Kidney (tissue), 14 donors: ENCODE measurements around the gene ADARB1. TPM values are rescaled to one million over a fixed set of nuclear protein-coding genes. Genes with fewer than 3 reads are reported as not detected.
A peak's percentile ranks its signal among the peaks of the same experiment; 100 is the strongest.

Experiments
- DNase-seq, 5 donors: peaks; one replicate each; pipeline ENCODE4 v3.0.0-alpha.2; 2013 to 2020
- FAIRE-seq: peaks from 2 replicates; lab custom pipeline; 2012; peaks lifted over from hg19 to GRCh38; lab: Jason Lieb, UNC
- H3K27ac ChIP-seq, 2 donors: one replicate each; pipeline ENCODE4 v1.7.0; 2013; ENCODE audit warnings: low read depth in 2 of 2, low read length in 2 of 2, inconsistent platforms in 1 of 2
- H3K27me3 ChIP-seq: one replicate; pipeline ENCODE4 v1.7.1; 2013; ENCODE audit warnings: low read length, inconsistent platforms; ENCODE audit not compliant: control insufficient read depth, insufficient read depth
- H3K36me3 ChIP-seq, 3 donors: one replicate each; pipeline versions ENCODE4 v1.7.0 to v1.7.1; 2013; ENCODE audit warnings: low read length in 3 of 3, control low read depth in 1 of 3, inconsistent platforms in 1 of 3; ENCODE audit not compliant: insufficient read depth in 3 of 3, control insufficient read depth in 2 of 3
- H3K4me1 ChIP-seq, 3 donors: one replicate each; pipeline versions ENCODE4 v1.7.0 to v1.7.1; 2013; ENCODE audit warnings: low read length in 3 of 3, inconsistent platforms in 1 of 3, low read depth in 1 of 3; ENCODE audit not compliant: control insufficient read depth in 2 of 3, insufficient read depth in 2 of 3
- H3K4me3 ChIP-seq, 3 donors: one replicate each; pipeline versions ENCODE4 v1.7.0 to v1.8.1; 2013; ENCODE audit warnings: low read length in 3 of 3, control low read depth in 1 of 3, inconsistent platforms in 1 of 3
- H3K9ac ChIP-seq, 3 donors: one replicate each; pipeline versions ENCODE4 v1.7.0 to v1.7.1; 2013; ENCODE audit warnings: low read length in 3 of 3, control low read depth in 1 of 3, inconsistent platforms in 1 of 3
- H3K9me3 ChIP-seq, 3 donors: one replicate each; pipeline versions ENCODE4 v1.7.0 to v1.7.1; 2013; ENCODE audit warnings: low read length in 3 of 3, control low read depth in 1 of 3, inconsistent platforms in 1 of 3; ENCODE audit not compliant: control insufficient read depth in 2 of 3, insufficient read depth in 1 of 3
- intact Hi-C: fragments of 100-400 bp; cut with DNase I; formaldehyde crosslinking; loops from one replicate; pipeline ENCODE4 v1.11.1; 2022
- polyA plus RNA-seq: library from polyadenylated mRNA; stranded (reverse); fragments of 350-450 nt; fragmentation: Illumina TruSeq; extraction: RNeasy Lipid Tissue Mini Kit (QIAGEN cat#74804); gene quantifications from one replicate; pipeline ENCODE4 v1.2.3, GENCODE V29; 2014; ENCODE audit warnings: low read depth, low replicate concordance; ENCODE audit not compliant: insufficient read depth
- total RNA-seq: library from RNA; stranded (reverse); fragmentation: NEBNext Ultra II Directional; extraction: Animal tissue kit (Norgen Biotek cat#: 25700); gene quantifications from one replicate; pipeline ENCODE4 v1.2.1, GENCODE V29; 2021
- TF ChIP-seq, protein P1 (sequence below): IDR thresholded peaks from 3 replicates; pipeline ENCODE4 v1.5.1; 2012; ENCODE audit warnings: mild to moderate bottlenecking, moderate library complexity, borderline replicate concordance; ENCODE audit not compliant: insufficient read depth; ENCODE audit errors: extremely low read depth
- donor health status: control.
- donor health status: control.
- donor health status: control.
- donor health status: control.
- donor health status: control.
- donor health status: DM: yes; HTN: yes; CAD: no.
- donor health status: Normal renal cell carcinoma (clear cell type).

The ADARB1 gene
- total and polyA plus RNA-seq, 2 donors from 2014 or later: 6.7 to 34.9 TPM

DNA sequence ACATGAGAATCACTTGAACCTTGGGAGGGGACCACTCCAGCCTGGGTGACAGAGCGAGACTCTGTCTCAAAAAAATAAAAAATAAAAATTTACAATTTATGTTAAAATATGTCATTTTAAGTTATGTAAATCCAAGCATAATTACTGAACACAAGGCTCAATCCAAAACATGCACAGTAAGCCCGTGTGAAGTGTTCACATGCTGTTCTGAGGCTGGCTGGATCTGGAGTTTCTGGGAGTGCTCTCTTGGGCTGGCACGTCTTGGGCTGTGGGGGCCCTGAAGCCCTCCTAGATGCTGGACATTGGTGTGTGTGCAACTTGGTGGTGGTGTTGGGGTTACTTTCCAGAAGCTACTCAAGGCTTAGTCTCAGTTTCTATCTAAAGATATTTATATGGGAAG is 25.2 kb downstream of the ADARB1 start:
- no peak for DNase-seq
- peaks cover 0 to 24% (median 7%) of the 10 kb centered on the region in 3 donors for H3K4me1 ChIP-seq
- H3K27ac ChIP-seq: no peak overlapping the region
- no peak overlapping the region for H3K9ac ChIP-seq
- TF ChIP-seq, protein P1, sequence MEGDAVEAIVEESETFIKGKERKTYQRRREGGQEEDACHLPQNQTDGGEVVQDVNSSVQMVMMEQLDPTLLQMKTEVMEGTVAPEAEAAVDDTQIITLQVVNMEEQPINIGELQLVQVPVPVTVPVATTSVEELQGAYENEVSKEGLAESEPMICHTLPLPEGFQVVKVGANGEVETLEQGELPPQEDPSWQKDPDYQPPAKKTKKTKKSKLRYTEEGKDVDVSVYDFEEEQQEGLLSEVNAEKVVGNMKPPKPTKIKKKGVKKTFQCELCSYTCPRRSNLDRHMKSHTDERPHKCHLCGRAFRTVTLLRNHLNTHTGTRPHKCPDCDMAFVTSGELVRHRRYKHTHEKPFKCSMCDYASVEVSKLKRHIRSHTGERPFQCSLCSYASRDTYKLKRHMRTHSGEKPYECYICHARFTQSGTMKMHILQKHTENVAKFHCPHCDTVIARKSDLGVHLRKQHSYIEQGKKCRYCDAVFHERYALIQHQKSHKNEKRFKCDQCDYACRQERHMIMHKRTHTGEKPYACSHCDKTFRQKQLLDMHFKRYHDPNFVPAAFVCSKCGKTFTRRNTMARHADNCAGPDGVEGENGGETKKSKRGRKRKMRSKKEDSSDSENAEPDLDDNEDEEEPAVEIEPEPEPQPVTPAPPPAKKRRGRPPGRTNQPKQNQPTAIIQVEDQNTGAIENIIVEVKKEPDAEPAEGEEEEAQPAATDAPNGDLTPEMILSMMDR: no peak
- intact Hi-C loops: no loop called here
- FAIRE-seq: no peak
- no peaks in the 10 kb centered on the region for H3K36me3 ChIP-seq
- no peak overlapping the region for H3K4me3 ChIP-seq
- no peaks in the 10 kb centered on the region for H3K9me3 ChIP-seq
- no peaks in the 10 kb centered on the region for H3K27me3 ChIP-seq

DNA sequence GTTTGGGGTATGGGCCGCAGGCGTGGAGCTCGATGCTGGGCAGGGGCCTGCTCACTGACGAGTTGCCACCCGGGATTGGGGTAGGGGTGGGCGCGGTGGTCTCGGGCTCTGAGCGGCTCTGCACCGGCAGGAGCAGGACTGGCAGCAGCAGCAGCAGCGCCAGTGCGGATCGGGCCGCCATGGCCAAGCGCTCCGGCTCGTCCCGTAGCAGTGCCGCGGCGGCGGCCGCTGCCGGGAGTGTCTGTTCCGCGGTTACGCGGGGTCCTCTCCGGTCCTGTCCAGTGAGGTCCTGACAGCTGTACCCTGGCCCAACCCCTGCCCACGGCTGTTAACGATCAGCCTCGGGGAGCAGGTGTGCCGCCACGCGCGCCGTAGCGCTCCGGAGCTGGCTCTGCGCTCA is 26.5 kb downstream of the ADARB1 start:
- FAIRE-seq (no peak), DNase-seq (peak in 1 of 5 donors; percentile 72)
- Histone ChIP-seq H3K9me3 (no peaks in the 10 kb centered on the region), H3K9ac (no peak overlapping the region), H3K4me3 (no peak overlapping the region), H3K27ac (no peak overlapping the region), H3K36me3 (no peaks in the 10 kb centered on the region), H3K27me3 (no peaks in the 10 kb centered on the region), H3K4me1 (peaks cover 0 to 20% (median 7%) of the 10 kb centered on the region in 3 donors)
- intact Hi-C loops: no loop called here
- TF ChIP-seq, protein P1: no peak

DNA sequence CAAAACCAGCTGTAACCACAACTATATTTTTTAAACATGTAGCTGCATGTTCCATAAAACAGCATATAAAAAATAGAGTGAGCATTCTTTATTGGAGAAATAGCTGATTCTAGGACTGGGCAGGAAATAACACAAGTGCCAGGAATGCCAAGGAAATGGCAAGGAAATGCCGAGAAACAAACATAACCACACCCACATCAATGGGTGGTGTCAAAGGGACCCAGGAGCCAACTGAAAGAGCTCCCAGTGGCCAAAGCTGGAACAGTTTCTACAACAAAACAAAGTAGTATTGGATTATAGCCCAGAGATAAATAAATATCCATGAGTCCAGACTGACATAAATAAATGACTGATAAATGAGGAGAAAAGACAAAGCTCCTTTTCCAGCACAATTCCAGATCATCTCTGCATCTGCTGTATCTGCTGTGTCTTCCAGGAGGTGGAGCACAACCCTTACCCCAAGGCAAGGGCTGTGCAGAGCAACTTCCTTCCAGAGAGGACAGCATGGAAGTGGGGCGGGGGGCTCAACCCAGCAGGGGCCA is 28.1 kb downstream of the ADARB1 start:
- H3K4me1 ChIP-seq: peaks cover 0 to 15% (median 7%) of the 10 kb centered on the region in 3 donors
- no peak for DNase-seq
- no peaks in the 10 kb centered on the region for H3K27me3 ChIP-seq
- FAIRE-seq: no peak
- H3K4me3 ChIP-seq: no peak overlapping the region
- H3K9ac ChIP-seq: no peak overlapping the region
- TF ChIP-seq, protein P1: no peak
- H3K9me3 ChIP-seq: no peaks in the 10 kb centered on the region
- H3K27ac ChIP-seq: no peak overlapping the region
- H3K36me3 ChIP-seq: no peaks in the 10 kb centered on the region
- intact Hi-C loops: no loop called here
